BLaER1 (cell line): ENCODE measurements around the gene KCNK2.

Experiments
- H3K27ac ChIP-seq: shearing (Covaris generic); formaldehyde crosslinking; 2 replicates; pipeline ENCODE4 v1.8.1; 2022
- H3K27me3 ChIP-seq: shearing (Covaris generic); formaldehyde crosslinking; 2 replicates; pipeline ENCODE4 v1.8.1; 2022
- H3K36me3 ChIP-seq: shearing (Covaris generic); formaldehyde crosslinking; 2 replicates; pipeline ENCODE4 v1.8.1; 2022
- H3K4me1 ChIP-seq: shearing (Covaris generic); formaldehyde crosslinking; 2 replicates; pipeline ENCODE4 v1.8.1; 2022
- H3K4me2 ChIP-seq: shearing (Covaris generic); formaldehyde crosslinking; 2 replicates; pipeline ENCODE4 v1.8.1; 2022
- H3K4me3 ChIP-seq: shearing (Covaris generic); formaldehyde crosslinking; 2 replicates; pipeline ENCODE4 v1.8.1; 2022
- H3K9ac ChIP-seq: shearing (Covaris generic); formaldehyde crosslinking; 2 replicates; pipeline ENCODE4 v1.8.1; 2022
- H3K9me3 ChIP-seq: shearing (Covaris generic); formaldehyde crosslinking; 2 replicates; pipeline ENCODE4 v1.8.1; 2022
- H4K20me1 ChIP-seq: shearing (Covaris generic); formaldehyde crosslinking; 2 replicates; pipeline ENCODE4 v1.8.1; 2022
- Cebpa-rat ChIP-seq: shearing (Covaris generic); IDR thresholded peaks from 2 replicates; pipeline ENCODE4 v1.8.1; 2022

Gene KCNK2

DNA sequence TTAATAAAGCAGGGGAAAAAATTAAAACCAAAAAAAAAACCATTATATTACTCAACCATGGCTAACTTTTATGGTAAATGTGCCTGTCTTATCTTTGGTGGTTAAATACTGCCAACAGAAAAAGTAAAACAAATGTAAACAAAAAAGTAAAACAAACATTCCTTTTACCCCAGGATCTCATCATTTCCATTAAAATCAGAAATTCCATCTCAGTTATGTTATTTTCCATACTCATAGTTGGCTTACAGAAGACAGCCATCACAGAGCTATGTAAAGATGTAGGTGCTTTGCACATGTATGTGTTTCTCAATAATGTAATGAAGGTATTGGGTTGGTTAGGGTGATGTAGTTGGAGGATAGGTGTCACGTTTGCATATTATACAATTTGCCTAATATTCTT is 185.0 kb downstream of the KCNK2 start:
- H3K27ac ChIP-seq, result no peak overlapping the region
- no peaks in the 10 kb centered on the region for H3K4me1 ChIP-seq
- H3K9ac ChIP-seq, result no peak overlapping the region
- no peaks in the 10 kb centered on the region for H3K27me3 ChIP-seq
- H3K4me2 ChIP-seq, result no peak overlapping the region
- no peaks in the 10 kb centered on the region for H3K36me3 ChIP-seq
- no peak overlapping the region for H3K4me3 ChIP-seq
- H4K20me1 ChIP-seq, result no peaks in the 10 kb centered on the region
- H3K9me3 ChIP-seq, result no peaks in the 10 kb centered on the region
- TF ChIP-seq Cebpa-rat, result no peak

DNA sequence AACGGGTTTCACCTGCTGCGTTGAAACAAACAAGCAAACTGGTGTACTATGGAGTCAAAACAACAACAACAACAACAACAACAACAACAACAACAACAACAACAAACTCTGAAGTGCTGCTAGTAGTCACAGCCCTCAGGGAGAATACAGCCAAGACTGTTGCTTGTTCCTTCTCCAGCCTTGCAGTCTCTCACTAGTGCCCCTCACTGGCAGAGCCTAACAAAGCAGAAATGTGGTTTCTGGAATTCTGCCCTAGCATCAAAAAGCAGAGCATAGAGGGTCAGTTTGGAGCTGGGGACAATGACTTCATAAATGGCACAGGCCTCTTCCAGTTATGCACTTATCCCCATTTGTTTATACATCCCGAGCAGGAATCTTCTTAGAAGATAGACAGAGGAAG is 187.4 kb downstream of the KCNK2 start:
- TF ChIP-seq Cebpa-rat, result no peak

DNA sequence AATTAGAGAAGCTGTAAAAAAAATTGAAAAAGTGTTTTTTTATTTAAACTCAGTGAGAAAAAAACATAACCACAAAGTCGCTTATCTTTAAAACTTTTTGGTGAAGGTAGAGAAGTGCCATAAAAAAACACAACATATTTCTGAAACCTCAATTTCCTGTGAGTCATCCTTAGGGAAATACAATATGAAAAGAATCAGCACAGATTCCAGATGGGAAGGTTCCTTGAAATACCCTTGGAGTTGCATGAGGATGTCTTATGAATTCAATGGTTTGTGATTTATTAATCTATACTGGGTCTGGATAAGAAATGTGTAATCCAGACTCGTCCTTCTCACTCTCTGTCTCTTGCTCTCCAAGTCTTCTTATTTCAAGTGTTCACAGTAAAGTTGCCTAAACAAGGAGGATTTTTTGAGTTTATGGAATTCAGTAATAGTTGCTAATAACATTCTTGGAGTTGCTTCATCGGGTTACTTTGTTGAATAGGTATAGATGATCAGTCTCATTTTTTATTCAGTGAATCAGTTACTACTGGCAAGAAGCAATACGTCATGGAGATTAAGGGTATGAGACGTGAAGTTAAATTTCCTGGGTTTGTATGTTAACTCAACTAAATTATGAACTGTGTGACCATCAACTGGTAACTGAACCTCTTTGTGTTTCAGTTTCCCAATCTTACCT is 191.4 kb downstream of the KCNK2 start:
- no peaks in the 10 kb centered on the region for H3K9me3 ChIP-seq
- no peak overlapping the region for H3K4me2 ChIP-seq
- no peak for TF ChIP-seq Cebpa-rat
- no peaks in the 10 kb centered on the region for H4K20me1 ChIP-seq
- no peak overlapping the region for H3K4me3 ChIP-seq
- no peaks in the 10 kb centered on the region for H3K36me3 ChIP-seq
- H3K27ac ChIP-seq, result no peak overlapping the region
- H3K27me3 ChIP-seq, result no peaks in the 10 kb centered on the region
- H3K9ac ChIP-seq, result no peak overlapping the region
- no peaks in the 10 kb centered on the region for H3K4me1 ChIP-seq

More for the DNA sequence above, 187.4 kb downstream of the KCNK2 start:
- no peak overlapping the region for H3K4me2 ChIP-seq
- no peaks in the 10 kb centered on the region for H3K4me1 ChIP-seq
- no peak overlapping the region for H3K27ac ChIP-seq
- no peaks in the 10 kb centered on the region for H3K36me3 ChIP-seq
- H3K9me3 ChIP-seq, result no peaks in the 10 kb centered on the region
- H3K27me3 ChIP-seq, result no peaks in the 10 kb centered on the region
- no peak overlapping the region for H3K4me3 ChIP-seq
- no peak overlapping the region for H3K9ac ChIP-seq
- H4K20me1 ChIP-seq, result no peaks in the 10 kb centered on the region

DNA sequence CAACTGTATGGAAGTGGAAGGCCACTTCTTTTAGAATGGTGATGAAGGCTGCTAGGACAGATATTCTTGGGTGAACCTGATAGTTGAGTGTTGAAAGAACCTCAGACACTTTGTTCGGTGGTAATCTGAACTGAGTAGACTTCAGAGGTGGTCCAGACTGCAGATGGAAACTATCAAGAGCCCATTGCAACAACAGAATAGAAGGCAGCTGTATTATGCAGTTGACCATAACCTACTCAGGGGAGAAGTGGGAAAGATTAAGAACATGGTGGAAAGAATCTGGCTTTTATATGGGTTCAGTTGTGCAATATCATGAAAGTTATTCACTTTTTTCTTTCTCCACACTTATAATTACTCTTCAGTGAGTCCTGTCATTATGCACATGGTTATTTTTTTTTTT is 194.0 kb downstream of the KCNK2 start:
- H3K36me3 ChIP-seq, result no peaks in the 10 kb centered on the region
- H4K20me1 ChIP-seq, result no peaks in the 10 kb centered on the region
- no peak overlapping the region for H3K4me2 ChIP-seq
- no peak for TF ChIP-seq Cebpa-rat
- H3K4me1 ChIP-seq, result no peaks in the 10 kb centered on the region
- no peaks in the 10 kb centered on the region for H3K27me3 ChIP-seq
- H3K27ac ChIP-seq, result no peak overlapping the region
- no peak overlapping the region for H3K9ac ChIP-seq
- H3K4me3 ChIP-seq, result no peak overlapping the region
- H3K9me3 ChIP-seq, result no peaks in the 10 kb centered on the region

DNA sequence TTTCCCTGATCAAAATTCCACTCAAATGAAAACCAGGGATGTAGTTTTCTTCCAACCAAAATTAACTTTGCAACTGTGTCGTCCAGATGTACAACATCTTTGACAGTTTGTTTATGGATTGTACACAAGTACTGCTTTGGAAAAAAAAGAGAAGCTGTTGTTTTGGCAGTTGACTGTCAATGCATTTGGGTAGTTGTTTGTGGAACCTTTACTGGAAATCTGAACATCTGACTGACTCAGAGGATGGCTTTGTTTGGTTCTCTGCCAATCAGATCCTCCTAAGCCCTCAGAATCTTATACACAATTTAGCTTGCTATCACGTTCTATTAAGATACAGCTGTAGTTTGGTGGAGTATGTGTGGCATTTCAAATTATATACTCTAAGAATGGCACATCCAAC is 195.0 kb downstream of the KCNK2 start:
- no peaks in the 10 kb centered on the region for H3K9me3 ChIP-seq
- H3K9ac ChIP-seq, result no peak overlapping the region
- no peak for TF ChIP-seq Cebpa-rat
- H3K27me3 ChIP-seq, result no peaks in the 10 kb centered on the region
- H3K27ac ChIP-seq, result no peak overlapping the region
- no peaks in the 10 kb centered on the region for H3K36me3 ChIP-seq
- no peak overlapping the region for H3K4me3 ChIP-seq
- H4K20me1 ChIP-seq, result no peaks in the 10 kb centered on the region
- H3K4me1 ChIP-seq, result no peaks in the 10 kb centered on the region
- no peak overlapping the region for H3K4me2 ChIP-seq

DNA sequence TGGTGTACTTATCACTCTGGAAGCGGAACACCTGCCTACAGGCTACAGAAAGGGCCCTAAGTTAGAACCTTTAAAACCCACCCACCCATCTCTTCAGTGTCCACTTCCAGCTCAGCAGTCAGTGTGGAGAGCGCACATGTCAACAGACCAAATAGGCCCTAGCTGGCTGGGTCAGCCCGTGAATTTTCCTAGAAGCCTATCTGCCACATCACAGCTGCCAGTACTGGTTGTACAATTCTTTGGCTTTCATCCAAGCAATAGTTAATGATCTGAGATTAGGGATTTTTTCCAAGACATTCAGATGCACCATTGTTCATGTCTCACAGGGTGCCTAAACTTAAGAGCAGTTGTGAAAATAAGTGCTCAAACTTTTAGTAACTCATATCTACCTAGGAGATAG is 197.1 kb downstream of the KCNK2 start:
- Histone ChIP-seq H3K27ac (no peak overlapping the region), H3K4me3 (no peak overlapping the region), H3K9me3 (no peaks in the 10 kb centered on the region), H3K9ac (no peak overlapping the region), H3K4me1 (no peaks in the 10 kb centered on the region), H4K20me1 (no peaks in the 10 kb centered on the region), H3K36me3 (no peaks in the 10 kb centered on the region), H3K4me2 (no peak overlapping the region), H3K27me3 (no peaks in the 10 kb centered on the region)
- no peak for TF ChIP-seq Cebpa-rat

DNA sequence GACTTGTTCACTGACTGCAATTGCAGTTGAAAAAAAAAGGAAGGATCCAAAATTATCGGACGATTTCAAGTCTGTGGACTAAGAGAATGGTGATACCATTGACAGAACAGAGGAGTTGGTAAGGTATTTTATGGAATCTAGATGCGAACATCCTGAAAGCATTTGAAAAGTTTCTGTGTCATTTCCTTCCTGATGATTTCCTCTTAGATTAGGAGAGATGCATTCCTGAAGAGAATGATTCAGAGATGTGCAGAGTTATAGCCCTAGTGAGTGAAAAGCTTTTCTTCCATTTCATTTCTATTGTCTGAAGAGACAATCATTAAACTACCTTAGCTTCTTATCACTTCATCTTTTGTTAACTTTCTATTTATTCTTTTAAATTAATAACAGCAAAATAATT is 200.0 kb downstream of the KCNK2 start:
- H3K27me3 ChIP-seq, result no peaks in the 10 kb centered on the region
- H3K4me1 ChIP-seq, result no peaks in the 10 kb centered on the region
- no peaks in the 10 kb centered on the region for H4K20me1 ChIP-seq
- no peak overlapping the region for H3K4me3 ChIP-seq
- H3K9me3 ChIP-seq, result no peaks in the 10 kb centered on the region
- H3K9ac ChIP-seq, result no peak overlapping the region
- H3K27ac ChIP-seq, result no peak overlapping the region
- H3K4me2 ChIP-seq, result no peak overlapping the region
- TF ChIP-seq Cebpa-rat, result no peak
- H3K36me3 ChIP-seq, result no peaks in the 10 kb centered on the region

DNA sequence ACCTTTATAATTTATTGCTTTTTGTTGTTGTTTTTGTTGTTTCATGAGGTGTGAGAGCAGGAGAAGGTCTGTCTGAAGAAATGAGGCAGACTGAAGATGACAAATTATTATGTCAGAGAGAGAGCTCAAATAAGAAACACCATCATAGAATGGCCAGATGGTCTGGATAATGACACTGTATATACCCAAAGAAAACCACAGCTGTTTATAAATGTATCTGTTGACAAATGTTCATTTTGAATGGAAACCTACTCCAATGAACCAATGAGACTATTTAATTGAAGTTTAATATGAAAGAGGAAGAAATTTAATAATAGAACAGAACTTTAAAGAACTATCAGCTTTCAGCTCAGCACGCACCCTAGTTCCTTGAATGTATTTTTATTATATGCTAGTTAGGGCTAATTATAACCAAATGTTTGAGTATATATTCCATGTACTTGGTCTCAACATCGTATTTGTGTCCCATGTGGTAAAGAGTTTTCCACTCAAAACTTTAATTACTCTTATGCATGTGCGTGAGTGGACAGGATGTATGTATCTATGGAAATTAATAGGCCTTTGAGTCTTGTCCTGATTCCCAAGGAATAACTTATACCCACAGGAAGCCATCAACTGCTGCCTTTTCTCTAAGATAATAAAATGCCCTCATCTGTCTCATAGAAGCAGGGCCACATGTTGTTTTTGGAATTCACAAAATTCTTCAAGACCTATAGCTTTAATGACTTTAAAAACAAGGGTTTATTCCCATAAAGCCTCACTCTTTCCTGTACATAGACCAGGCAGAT is 202.7 kb downstream of the KCNK2 start:
- Histone ChIP-seq H3K9ac (no peak overlapping the region), H3K4me1 (no peaks in the 10 kb centered on the region), H3K4me3 (no peak overlapping the region), H3K36me3 (no peaks in the 10 kb centered on the region), H4K20me1 (no peaks in the 10 kb centered on the region), H3K27ac (no peak overlapping the region), H3K27me3 (no peaks in the 10 kb centered on the region), H3K9me3 (no peaks in the 10 kb centered on the region), H3K4me2 (no peak overlapping the region)
- no peak for TF ChIP-seq Cebpa-rat
